ENCODE results near the gene SCAF4. TPM values are rescaled to one million over a fixed set of nuclear protein-coding genes. Genes with fewer than 3 reads are reported as not detected.

SCAF4 gene
- total and polyA plus RNA-seq, 2 donors (not counting 3 experiments of a cell fraction or from before 2014, with no cell fraction given), result 12.2 to 41.2 TPM

DNA sequence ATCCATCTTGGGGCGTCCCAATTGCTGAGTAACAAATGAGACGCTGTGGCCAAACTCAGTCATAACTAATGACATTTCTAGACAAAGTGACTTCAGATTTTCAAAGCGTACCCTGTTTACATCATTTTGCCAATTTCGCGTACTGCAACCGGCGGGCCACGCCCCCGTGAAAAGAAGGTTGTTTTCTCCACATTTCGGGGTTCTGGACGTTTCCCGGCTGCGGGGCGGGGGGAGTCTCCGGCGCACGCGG is 72.7 kb downstream of the SCAF4 start:
- FAIRE-seq (no peak), DNase-seq (ENCODE audit: low read depth, low spot score) (no peak)
- peaks cover 37% of the 10 kb centered on the region for H3K79me2 ChIP-seq (ENCODE audit: control insufficient read depth, insufficient read depth, low read length)
- TF ChIP-seq POLR2AphosphoS5 (IDR thresholded peaks at IDR 0.05; ENCODE audit: insufficient read depth, low read depth, low read length) (no peak), MYC (IDR thresholded peaks at IDR 0.05; ENCODE audit: low read depth, low read length) (no peak), MAX (IDR thresholded peaks at IDR 0.05; ENCODE audit: insufficient read depth, insufficient read length) (no peak), JUN (IDR thresholded peaks at IDR 0.05; ENCODE audit: borderline replicate concordance, insufficient read depth, insufficient read length, low read depth) (no peak), GATA2 (IDR thresholded peaks at IDR 0.05; ENCODE audit: insufficient read depth, insufficient read length, low read depth, low read length) (no peak), FOS (IDR thresholded peaks at IDR 0.05; ENCODE audit: borderline replicate concordance, insufficient read depth, low read length) (no peak), EZH2 (IDR thresholded peaks at IDR 0.05; ENCODE audit: borderline replicate concordance, low read depth, low read length, severe bottlenecking) (no peak), POLR2A (IDR thresholded peaks at IDR 0.05; ENCODE audit: low read depth, low read length) (no peak)
- TF ChIP-seq, protein P1, sequence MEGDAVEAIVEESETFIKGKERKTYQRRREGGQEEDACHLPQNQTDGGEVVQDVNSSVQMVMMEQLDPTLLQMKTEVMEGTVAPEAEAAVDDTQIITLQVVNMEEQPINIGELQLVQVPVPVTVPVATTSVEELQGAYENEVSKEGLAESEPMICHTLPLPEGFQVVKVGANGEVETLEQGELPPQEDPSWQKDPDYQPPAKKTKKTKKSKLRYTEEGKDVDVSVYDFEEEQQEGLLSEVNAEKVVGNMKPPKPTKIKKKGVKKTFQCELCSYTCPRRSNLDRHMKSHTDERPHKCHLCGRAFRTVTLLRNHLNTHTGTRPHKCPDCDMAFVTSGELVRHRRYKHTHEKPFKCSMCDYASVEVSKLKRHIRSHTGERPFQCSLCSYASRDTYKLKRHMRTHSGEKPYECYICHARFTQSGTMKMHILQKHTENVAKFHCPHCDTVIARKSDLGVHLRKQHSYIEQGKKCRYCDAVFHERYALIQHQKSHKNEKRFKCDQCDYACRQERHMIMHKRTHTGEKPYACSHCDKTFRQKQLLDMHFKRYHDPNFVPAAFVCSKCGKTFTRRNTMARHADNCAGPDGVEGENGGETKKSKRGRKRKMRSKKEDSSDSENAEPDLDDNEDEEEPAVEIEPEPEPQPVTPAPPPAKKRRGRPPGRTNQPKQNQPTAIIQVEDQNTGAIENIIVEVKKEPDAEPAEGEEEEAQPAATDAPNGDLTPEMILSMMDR (IDR thresholded peaks at IDR 0.05; ENCODE audit: extremely low read depth in 1 of 2, insufficient read depth in 1 of 2, low read depth in 1 of 2, low read length in 2 of 2), result no peak
- peak overlapping the region; percentile 56 for H3K9ac ChIP-seq (replicated peaks; ENCODE audit: extremely low read depth, insufficient read depth, low read length)
- no peaks in the 10 kb centered on the region for H3K9me1 ChIP-seq (replicated peaks; ENCODE audit: control insufficient read depth, extremely low read depth, insufficient read depth, low read length)
- no peaks in the 10 kb centered on the region for H3K27me3 ChIP-seq (ENCODE audit: control insufficient read depth in 2 of 2, insufficient read depth in 2 of 2, low read length in 2 of 2)
- no peaks in the 10 kb centered on the region for H3K9me3 ChIP-seq (replicated peaks; ENCODE audit: control insufficient read depth, insufficient read depth, low read length)
- H4K20me1 ChIP-seq (replicated peaks; ENCODE audit: control insufficient read depth, extremely low read depth, insufficient read depth, low read length), result no peaks in the 10 kb centered on the region
- ChIA-PET POLR2A (no interaction called here), CTCF (no interaction called here)
- H3K4me3 ChIP-seq (replicated peaks in 1 of 3; ENCODE audit: insufficient read depth in 1 of 3, low read depth in 1 of 3, low read length in 3 of 3), result peak overlapping the region; percentile 26 to 92 (median 73)
- dilution Hi-C loops (cut with MboI; ENCODE audit: extremely low pct_ligation_motif_present, low sequenced_read_pairs) (no loop called here), intact Hi-C loops (cut with micrococcal nuclease) (loop anchor here (1.0 kb wide), 1 partner anchor 29 kb away; no protein-coding TSS in a partner anchor)
- BruUV-seq (replicated peaks), result no TSS peak
- peak overlapping the region; percentile 79 for H3K4me2 ChIP-seq (ENCODE audit: insufficient read depth, low read length)
- H3K36me3 ChIP-seq (ENCODE audit: control insufficient read depth in 2 of 2, extremely low read depth in 1 of 2, insufficient read depth in 2 of 2, low read length in 2 of 2), result no peaks in the 10 kb centered on the region
- peak overlapping the region; percentile 78 for H2AFZ ChIP-seq (ENCODE audit: low read depth, low read length)
- H3K27ac ChIP-seq (ENCODE audit: insufficient read depth, low read depth, low read length), result peak overlapping the region; percentile 26
- peaks cover 7% of the 10 kb centered on the region for H3K4me1 ChIP-seq (ENCODE audit: control insufficient read depth, extremely low read depth, insufficient read depth, low read length)

All from endothelial cell of umbilical vein (primary cell).